ENCODE data around the gene IER3IP1. TPM values are rescaled to one million over a fixed set of nuclear protein-coding genes. Genes with fewer than 3 reads are reported as not detected.
A peak's percentile ranks its signal among the peaks of the same experiment; 100 is the strongest.
"Not testable (repeated sequence)": the region's sequence is repeated elsewhere in the genome, so short reads cannot be mapped to it uniquely, and the experiment has no call there.

The IER3IP1 gene
- total and polyA plus RNA-seq, 4 donors, result 16.7 to 21.9 (median 18.4) TPM

DNA sequence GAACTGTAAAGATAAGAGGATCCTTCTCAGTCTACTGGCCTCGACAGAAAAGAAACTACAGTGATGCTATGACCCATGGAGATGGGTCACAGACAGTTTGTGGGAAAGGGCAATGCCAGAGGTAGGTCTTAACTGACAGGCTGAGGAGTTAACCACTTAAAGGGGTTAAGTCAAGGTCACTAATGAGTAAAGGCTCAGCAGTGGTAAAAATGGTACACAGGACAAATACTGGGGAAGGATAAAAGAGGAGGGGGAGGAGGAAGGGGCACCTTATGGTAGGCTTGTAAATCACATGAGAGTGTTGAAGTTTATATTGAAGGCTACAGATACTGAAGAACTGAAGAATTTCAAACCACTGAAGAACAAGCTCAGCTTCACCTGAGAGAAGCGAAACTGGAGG lies 9.9 kb downstream of the IER3IP1 start:
- 83% methylated on average over 1 of the region's 2 CpGs for WGBS (ENCODE audit: insufficient coverage)

GRCh38 chr18:47163241-47163640 lies 12.9 kb downstream of the IER3IP1 start:
- H3K27ac ChIP-seq (ENCODE audit: low read depth, low read length), result no peak overlapping the region
- H3K9me3 ChIP-seq (ENCODE audit: control insufficient read depth, insufficient read depth, low read length), result no peaks in the 10 kb centered on the region
- H3K27me3 ChIP-seq (ENCODE audit: control insufficient read depth, insufficient read depth, low read length), result no peaks in the 10 kb centered on the region
- no peak overlapping the region for H3K4me3 ChIP-seq (ENCODE audit: low read depth, low read length)
- no CpG with 5 or more reads among the region's 5 CpGs for whole genome bisulfite sequencing (ENCODE audit: insufficient coverage)
- H3K4me1 ChIP-seq (ENCODE audit: control insufficient read depth, insufficient read depth, low read length), result no peaks in the 10 kb centered on the region
- H3K36me3 ChIP-seq (ENCODE audit: control insufficient read depth, insufficient read depth, low read length), result no peaks in the 10 kb centered on the region
- DNase-seq (ENCODE audit: low read depth in 4 of 6, low spot score in 6 of 6), result no peak

More for the DNA sequence above, 9.9 kb downstream of the IER3IP1 start:
- Histone ChIP-seq H3K27ac (ENCODE audit: low read depth, low read length) (no peak overlapping the region), H3K36me3 (ENCODE audit: control insufficient read depth, insufficient read depth, low read length) (no peaks in the 10 kb centered on the region), H3K4me1 (ENCODE audit: control insufficient read depth, insufficient read depth, low read length) (no peaks in the 10 kb centered on the region), H3K9me3 (ENCODE audit: control insufficient read depth, insufficient read depth, low read length) (no peaks in the 10 kb centered on the region), H3K27me3 (ENCODE audit: control insufficient read depth, insufficient read depth, low read length) (no peaks in the 10 kb centered on the region), H3K4me3 (ENCODE audit: low read depth, low read length) (no peak overlapping the region)
- DNase-seq (ENCODE audit: low read depth in 4 of 6, low spot score in 6 of 6), result no peak

DNA sequence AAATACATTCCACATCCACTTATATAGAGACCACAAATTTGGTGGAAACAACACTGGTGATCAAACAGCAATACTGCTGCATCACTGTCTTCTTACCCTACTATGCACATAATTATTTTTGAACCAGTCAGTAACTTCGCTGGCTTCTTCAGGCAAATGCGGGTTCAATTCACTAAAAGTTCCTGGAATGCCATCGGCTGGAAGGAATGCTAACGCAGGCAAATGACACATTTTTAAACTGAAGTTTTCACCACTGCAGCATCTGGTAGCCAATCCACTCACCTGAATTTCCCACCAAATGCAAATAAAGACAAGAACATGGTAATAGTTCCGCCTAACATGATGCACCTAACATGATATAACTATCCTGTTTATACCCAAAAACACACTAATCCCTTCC lies 15.9 kb downstream of the IER3IP1 start:
- 96% methylated on average over 3 of the region's 5 CpGs for WGBS (ENCODE audit: insufficient coverage)
- no peak for DNase-seq (ENCODE audit: low read depth in 4 of 6, low spot score in 6 of 6)
- Histone ChIP-seq H3K9me3 (ENCODE audit: control insufficient read depth, insufficient read depth, low read length) (no peaks in the 10 kb centered on the region), H3K27me3 (ENCODE audit: control insufficient read depth, insufficient read depth, low read length) (no peaks in the 10 kb centered on the region), H3K27ac (ENCODE audit: low read depth, low read length) (no peak overlapping the region), H3K36me3 (ENCODE audit: control insufficient read depth, insufficient read depth, low read length) (no peaks in the 10 kb centered on the region), H3K4me1 (ENCODE audit: control insufficient read depth, insufficient read depth, low read length) (no peaks in the 10 kb centered on the region), H3K4me3 (ENCODE audit: low read depth, low read length) (no peak overlapping the region)

DNA sequence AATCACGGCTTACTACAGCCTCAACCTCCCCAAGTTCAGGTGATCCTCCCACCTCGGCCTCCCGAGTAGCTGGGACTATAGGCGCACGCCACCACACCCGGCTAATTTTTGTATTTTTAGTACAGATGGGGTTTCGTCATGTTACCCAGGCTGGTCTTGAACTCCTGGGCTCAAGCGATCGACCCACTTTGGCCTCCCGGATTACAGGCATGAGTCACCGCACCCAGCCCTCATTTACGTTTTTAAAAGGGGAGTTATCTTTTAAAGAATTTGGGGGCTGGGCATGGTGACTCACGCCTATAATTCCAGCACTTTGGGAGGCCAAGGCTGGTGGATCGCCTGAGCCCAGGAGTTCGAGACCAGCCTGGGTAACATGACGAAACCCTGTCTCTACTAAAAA lies 17.8 kb downstream of the IER3IP1 start:
- not testable (repeated sequence) for DNase-seq (ENCODE audit: low read depth in 4 of 6, low spot score in 6 of 6); H3K4me3 ChIP-seq (ENCODE audit: low read depth, low read length); H3K9me3 ChIP-seq (ENCODE audit: control insufficient read depth, insufficient read depth, low read length); H3K4me1 ChIP-seq (ENCODE audit: control insufficient read depth, insufficient read depth, low read length); H3K27ac ChIP-seq (ENCODE audit: low read depth, low read length); H3K36me3 ChIP-seq (ENCODE audit: control insufficient read depth, insufficient read depth, low read length); H3K27me3 ChIP-seq (ENCODE audit: control insufficient read depth, insufficient read depth, low read length)
- 95% methylated on average over 11 of the region's 16 CpGs for WGBS (ENCODE audit: insufficient coverage)

- no peak overlapping the region for H3K4me3 ChIP-seq (ENCODE audit: low read depth, low read length)
- H3K4me1 ChIP-seq (ENCODE audit: control insufficient read depth, insufficient read depth, low read length), result peaks cover 9% of the 10 kb centered on the region
- DNase-seq (ENCODE audit: low read depth in 4 of 6, low spot score in 6 of 6), result no peak
- H3K27me3 ChIP-seq (ENCODE audit: control insufficient read depth, insufficient read depth, low read length), result no peaks in the 10 kb centered on the region
- H3K9me3 ChIP-seq (ENCODE audit: control insufficient read depth, insufficient read depth, low read length), result no peaks in the 10 kb centered on the region
- peaks cover 3% of the 10 kb centered on the region for H3K36me3 ChIP-seq (ENCODE audit: control insufficient read depth, insufficient read depth, low read length)
- H3K27ac ChIP-seq (ENCODE audit: low read depth, low read length), result no peak overlapping the region
Observed at GRCh38 chr18:47151439-47151838, 24.7 kb downstream of the IER3IP1 start.

- 9% methylated on average over 8 of the region's 13 CpGs for WGBS (ENCODE audit: insufficient coverage)
- DNase-seq (ENCODE audit: low read depth in 4 of 6, low spot score in 6 of 6), result peak in 1 of 6 donors; percentile 6
Observed at GRCh38 chr18:47150824-47151366, 25.3 kb downstream of the IER3IP1 start.

GRCh38 chr18:47150029-47150823 lies 25.9 kb downstream of the IER3IP1 start, which contains the start of gene HDHD2:
Gene HDHD2, minus strand, starts transcription at chr18:47150500. Its CDS starts 14,061 bp downstream, at chr18:47136439.
- under 1% methylated on average over 70 of the region's 70 CpGs for WGBS (ENCODE audit: insufficient coverage)
- Histone ChIP-seq H3K9me3 (ENCODE audit: control insufficient read depth, insufficient read depth, low read length) (no peaks in the 10 kb centered on the region), H3K4me1 (ENCODE audit: control insufficient read depth, insufficient read depth, low read length) (peaks cover 9% of the 10 kb centered on the region), H3K27me3 (ENCODE audit: control insufficient read depth, insufficient read depth, low read length) (no peaks in the 10 kb centered on the region), H3K4me3 (ENCODE audit: low read depth, low read length) (peak within 1 kb of the TSS; percentile 83), H3K36me3 (ENCODE audit: control insufficient read depth, insufficient read depth, low read length) (peaks cover 3% of the 10 kb centered on the region), H3K27ac (ENCODE audit: low read depth, low read length) (peak within 1 kb of the TSS; percentile 94)
- peak; percentile 66 to 96 (median 83) for DNase-seq (ENCODE audit: low read depth in 4 of 6, low spot score in 6 of 6)

More at GRCh38 chr18:47150824-47151366, 25.3 kb downstream of the IER3IP1 start:
- Histone ChIP-seq H3K27me3 (ENCODE audit: control insufficient read depth, insufficient read depth, low read length) (no peaks in the 10 kb centered on the region), H3K4me1 (ENCODE audit: control insufficient read depth, insufficient read depth, low read length) (peaks cover 9% of the 10 kb centered on the region), H3K36me3 (ENCODE audit: control insufficient read depth, insufficient read depth, low read length) (peaks cover 3% of the 10 kb centered on the region), H3K9me3 (ENCODE audit: control insufficient read depth, insufficient read depth, low read length) (no peaks in the 10 kb centered on the region), H3K4me3 (ENCODE audit: low read depth, low read length) (peak overlapping the region; percentile 83), H3K27ac (ENCODE audit: low read depth, low read length) (peak overlapping the region; percentile 94)

- WGBS (ENCODE audit: insufficient coverage), result 18% methylated on average over 12 of the region's 12 CpGs
- Histone ChIP-seq H3K4me1 (ENCODE audit: control insufficient read depth, insufficient read depth, low read length) (peaks cover 9% of the 10 kb centered on the region), H3K36me3 (ENCODE audit: control insufficient read depth, insufficient read depth, low read length) (peaks cover 3% of the 10 kb centered on the region), H3K27ac (ENCODE audit: low read depth, low read length) (peak overlapping the region; percentile 94), H3K4me3 (ENCODE audit: low read depth, low read length) (peak overlapping the region; percentile 83), H3K27me3 (ENCODE audit: control insufficient read depth, insufficient read depth, low read length) (no peaks in the 10 kb centered on the region), H3K9me3 (ENCODE audit: control insufficient read depth, insufficient read depth, low read length) (no peaks in the 10 kb centered on the region)
- no peak for DNase-seq (ENCODE audit: low read depth in 4 of 6, low spot score in 6 of 6)
Observed at GRCh38 chr18:47149457-47150028, 26.6 kb downstream of the IER3IP1 start.

DNA sequence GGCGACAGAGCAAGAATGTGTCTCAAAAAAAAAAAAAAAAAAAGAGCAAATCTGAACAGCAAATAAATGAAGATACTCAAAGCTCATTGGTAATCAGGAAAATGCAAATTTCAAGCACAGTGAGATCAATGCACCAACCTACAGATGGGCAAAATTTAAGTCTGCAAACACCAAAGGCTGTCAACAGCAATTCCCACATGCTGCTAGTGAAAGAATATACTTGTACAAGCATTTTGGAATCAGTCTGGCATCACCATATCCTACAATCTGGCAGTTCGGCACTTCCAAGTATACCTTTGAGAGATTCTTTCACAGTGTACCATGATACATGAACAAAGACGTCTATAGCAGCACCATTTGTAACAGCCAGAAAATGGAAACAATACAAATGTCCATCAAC lies 30.0 kb downstream of the IER3IP1 start:
- DNase-seq (ENCODE audit: low read depth in 4 of 6, low spot score in 6 of 6), result peak in 1 of 6 donors; percentile 59
- Histone ChIP-seq H3K9me3 (ENCODE audit: control insufficient read depth, insufficient read depth, low read length) (no peaks in the 10 kb centered on the region), H3K27ac (ENCODE audit: low read depth, low read length) (no peak overlapping the region), H3K27me3 (ENCODE audit: control insufficient read depth, insufficient read depth, low read length) (no peaks in the 10 kb centered on the region), H3K4me1 (ENCODE audit: control insufficient read depth, insufficient read depth, low read length) (peaks cover 9% of the 10 kb centered on the region), H3K36me3 (ENCODE audit: control insufficient read depth, insufficient read depth, low read length) (peaks cover 3% of the 10 kb centered on the region), H3K4me3 (ENCODE audit: low read depth, low read length) (no peak overlapping the region)
- WGBS (ENCODE audit: insufficient coverage), result 60% methylated on average over 1 of the region's 3 CpGs

All from spinal cord (tissue), 10 donors.